ENCODE data around the gene ARL6IP5. TPM values are rescaled to one million over a fixed set of nuclear protein-coding genes. Genes with fewer than 3 reads are reported as not detected.

The ARL6IP5 gene
- total RNA-seq, 1 experiment from 2014 or later, result 16.9 TPM

GRCh38 chr3:69082361-69082760 is 2.4 kb upstream of the ARL6IP5 start:
- Histone ChIP-seq H4K91ac (ENCODE audit: insufficient read length, low read depth, low read length) (no peak overlapping the region), H3K23ac (ENCODE audit: insufficient read length, low read depth, low read length) (no peak overlapping the region), H3K56ac (ENCODE audit: insufficient read length, low read depth, low read length) (no peak overlapping the region), H3K27ac (ENCODE audit: insufficient read length, low read depth, low read length) (no peak overlapping the region), H2BK15ac (ENCODE audit: low read depth, low read length) (no peak overlapping the region), H2BK5ac (ENCODE audit: insufficient read length, low read length) (no peak overlapping the region), H2AFZ (ENCODE audit: low read length) (no peak overlapping the region), H3K9ac (ENCODE audit: extremely low read depth, insufficient read length, low read length) (no peak overlapping the region), H2BK12ac (ENCODE audit: insufficient read length, low read depth, low read length) (no peak overlapping the region), H3K4me2 (ENCODE audit: insufficient read depth, insufficient read length, low read length) (no peak overlapping the region), H4K5ac (ENCODE audit: insufficient read length, low read depth, low read length) (no peak overlapping the region), H3K27me3 (ENCODE audit: insufficient read depth, low read length) (no peaks in the 10 kb centered on the region), H3K79me2 (ENCODE audit: insufficient read depth, low read length) (peaks cover 5% of the 10 kb centered on the region; the same call in 1 of the 2 replicates), H2AK5ac (ENCODE audit: insufficient read length, low read length) (no peak overlapping the region), H3K79me1 (ENCODE audit: insufficient read depth, low read depth, low read length, poor library complexity, severe bottlenecking) (peaks cover 6% of the 10 kb centered on the region), H4K8ac (replicated peaks; ENCODE audit: insufficient read length, low read depth, low read length) (no peak overlapping the region), H2BK120ac (ENCODE audit: low read depth, low read length, poor library complexity, severe bottlenecking) (no peak overlapping the region), H3K9me3 (ENCODE audit: control insufficient read depth, low read depth, low read length) (no peaks in the 10 kb centered on the region), H3T11ph (ENCODE audit: low read length) (no peak overlapping the region), H3K18ac (ENCODE audit: insufficient read length, low read depth, low read length) (no peak overlapping the region), H3K14ac (ENCODE audit: insufficient read depth, low read length) (no peak overlapping the region), H2BK20ac (ENCODE audit: low read depth, low read length, poor library complexity, severe bottlenecking) (no peak overlapping the region), H4K20me1 (ENCODE audit: control insufficient read depth, insufficient read depth, insufficient read length) (no peaks in the 10 kb centered on the region), H3K4ac (ENCODE audit: low read depth, low read length) (no peak overlapping the region), H3K23me2 (ENCODE audit: insufficient read length, low read depth, low read length, poor library complexity, severe bottlenecking) (peaks cover 10% of the 10 kb centered on the region), H3K4me1 (ENCODE audit: insufficient read depth, low read length) (peaks cover 6% of the 10 kb centered on the region; the same call in 1 of the 2 replicates)
- H3K4me1 Mint-ChIP-seq, result peaks cover 35 to 37% of the 10 kb centered on the region in 2 experiments
- WGBS (ENCODE audit: extremely low coverage, insufficient read length, low lambda C conversion rate), result no CpG with 5 or more reads among the region's 2 CpGs
- H3K27ac Mint-ChIP-seq, result no peak overlapping the region
- peaks cover 0 to 5% (median 0%) of the 10 kb centered on the region in 3 experiments; a peak in 3 of 7 replicates for H3K36me3 Mint-ChIP-seq (ENCODE audit: insufficient read depth in 1 of 3, low read depth in 3 of 3)
- TF ChIP-seq, protein P1, sequence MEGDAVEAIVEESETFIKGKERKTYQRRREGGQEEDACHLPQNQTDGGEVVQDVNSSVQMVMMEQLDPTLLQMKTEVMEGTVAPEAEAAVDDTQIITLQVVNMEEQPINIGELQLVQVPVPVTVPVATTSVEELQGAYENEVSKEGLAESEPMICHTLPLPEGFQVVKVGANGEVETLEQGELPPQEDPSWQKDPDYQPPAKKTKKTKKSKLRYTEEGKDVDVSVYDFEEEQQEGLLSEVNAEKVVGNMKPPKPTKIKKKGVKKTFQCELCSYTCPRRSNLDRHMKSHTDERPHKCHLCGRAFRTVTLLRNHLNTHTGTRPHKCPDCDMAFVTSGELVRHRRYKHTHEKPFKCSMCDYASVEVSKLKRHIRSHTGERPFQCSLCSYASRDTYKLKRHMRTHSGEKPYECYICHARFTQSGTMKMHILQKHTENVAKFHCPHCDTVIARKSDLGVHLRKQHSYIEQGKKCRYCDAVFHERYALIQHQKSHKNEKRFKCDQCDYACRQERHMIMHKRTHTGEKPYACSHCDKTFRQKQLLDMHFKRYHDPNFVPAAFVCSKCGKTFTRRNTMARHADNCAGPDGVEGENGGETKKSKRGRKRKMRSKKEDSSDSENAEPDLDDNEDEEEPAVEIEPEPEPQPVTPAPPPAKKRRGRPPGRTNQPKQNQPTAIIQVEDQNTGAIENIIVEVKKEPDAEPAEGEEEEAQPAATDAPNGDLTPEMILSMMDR (conservative IDR thresholded peaks at IDR 0.05), result no peak
- H3K27me3 Mint-ChIP-seq (ENCODE audit: low read depth), result no peaks in the 10 kb centered on the region; the same call in 1 of the 2 replicates
- H3K4me3 Mint-ChIP-seq, result no peak overlapping the region
- no peak for DNase-seq
- no peaks in the 10 kb centered on the region for H3K9me3 Mint-ChIP-seq

All from H9 (cell line).